Activated naive CD4-positive, alpha-beta T cell treated with anti-CD3 and anti-CD28 coated beads, Interleukin-2, amount 50 U/mL, for 24 hours (primary cell): ENCODE results near the gene ASPRV1.
"Not testable (repeated sequence)": the region's sequence is repeated elsewhere in the genome, so short reads cannot be mapped to it uniquely, and the experiment has no call there.

Experiments used
- H3K27ac Mint-ChIP-seq: one replicate; pipeline ENCODE4 v1.8.0; 2021; ENCODE audit warnings: mild to moderate bottlenecking, mixed read lengths
- H3K27me3 Mint-ChIP-seq: one replicate; pipeline ENCODE4 v1.8.0; 2021; ENCODE audit warnings: mixed read lengths
- H3K36me3 Mint-ChIP-seq: one replicate; pipeline ENCODE4 v1.8.0; 2021; ENCODE audit warnings: mixed read lengths
- H3K4me1 Mint-ChIP-seq: one replicate; pipeline ENCODE4 v1.8.0; 2021; ENCODE audit warnings: mixed read lengths
- H3K4me3 Mint-ChIP-seq: one replicate; pipeline ENCODE4 v1.8.0; 2021; ENCODE audit warnings: mild to moderate bottlenecking, mixed read lengths
- H3K9me3 Mint-ChIP-seq: one replicate; pipeline ENCODE4 v1.8.0; 2021; ENCODE audit warnings: mixed read lengths

Gene ASPRV1

GRCh38 chr2:69956475-69956979 lies 4.9 kb downstream of the ASPRV1 start:
- Mint-ChIP-seq H3K9me3 (no peaks in the 10 kb centered on the region), H3K27me3 (no peaks in the 10 kb centered on the region), H3K36me3 (no peaks in the 10 kb centered on the region), H3K27ac (no peak overlapping the region), H3K4me3 (no peak overlapping the region), H3K4me1 (no peaks in the 10 kb centered on the region)

DNA sequence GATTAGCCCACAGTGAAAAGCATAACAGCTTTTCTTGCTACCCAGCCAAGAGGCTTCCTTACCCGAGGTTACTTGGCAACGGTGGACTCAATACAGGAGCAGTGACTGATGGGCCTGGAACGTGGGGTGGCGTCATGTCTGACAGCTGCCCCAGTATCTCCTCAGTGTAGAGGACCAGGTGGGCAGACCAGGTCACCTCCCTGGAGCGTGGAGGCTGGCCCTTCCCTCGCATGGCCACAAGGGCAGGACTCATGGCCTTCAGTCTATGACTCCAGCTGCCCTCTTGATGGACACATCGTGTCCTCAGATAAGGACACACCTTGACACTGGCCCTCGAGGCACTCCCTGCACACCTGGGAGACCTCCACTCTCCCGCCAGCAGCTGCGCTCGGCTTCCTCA lies 6.4 kb downstream of the ASPRV1 start:
- no peak overlapping the region for H3K27ac Mint-ChIP-seq
- H3K27me3 Mint-ChIP-seq, result no peaks in the 10 kb centered on the region

DNA sequence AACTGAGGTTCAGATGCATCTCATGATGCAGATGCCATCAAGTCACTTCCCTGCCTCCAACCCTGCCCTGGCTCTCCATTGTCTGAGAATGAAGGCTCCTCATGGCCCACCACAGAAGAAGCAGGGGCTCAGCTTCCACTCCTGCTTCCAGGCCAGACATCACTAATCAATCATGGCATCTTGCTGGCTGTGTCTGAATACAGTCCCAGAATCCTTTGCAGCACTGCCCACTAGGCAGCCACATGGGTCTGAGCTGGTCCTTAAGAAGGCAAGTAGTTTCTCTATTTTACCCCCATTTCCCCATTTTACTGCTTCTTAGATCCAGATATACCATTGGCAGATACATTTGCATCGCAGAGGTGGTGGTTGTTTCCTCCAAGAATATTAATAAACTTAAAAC lies 7.3 kb downstream of the ASPRV1 start:
- Mint-ChIP-seq H3K4me3 (no peak overlapping the region), H3K27me3 (no peaks in the 10 kb centered on the region), H3K4me1 (peaks cover under 1% of the 10 kb centered on the region), H3K36me3 (no peaks in the 10 kb centered on the region), H3K27ac (no peak overlapping the region), H3K9me3 (no peaks in the 10 kb centered on the region)

More for the DNA sequence above, 6.4 kb downstream of the ASPRV1 start:
- Mint-ChIP-seq H3K9me3 (no peaks in the 10 kb centered on the region), H3K4me1 (no peaks in the 10 kb centered on the region), H3K4me3 (no peak overlapping the region), H3K36me3 (no peaks in the 10 kb centered on the region)

DNA sequence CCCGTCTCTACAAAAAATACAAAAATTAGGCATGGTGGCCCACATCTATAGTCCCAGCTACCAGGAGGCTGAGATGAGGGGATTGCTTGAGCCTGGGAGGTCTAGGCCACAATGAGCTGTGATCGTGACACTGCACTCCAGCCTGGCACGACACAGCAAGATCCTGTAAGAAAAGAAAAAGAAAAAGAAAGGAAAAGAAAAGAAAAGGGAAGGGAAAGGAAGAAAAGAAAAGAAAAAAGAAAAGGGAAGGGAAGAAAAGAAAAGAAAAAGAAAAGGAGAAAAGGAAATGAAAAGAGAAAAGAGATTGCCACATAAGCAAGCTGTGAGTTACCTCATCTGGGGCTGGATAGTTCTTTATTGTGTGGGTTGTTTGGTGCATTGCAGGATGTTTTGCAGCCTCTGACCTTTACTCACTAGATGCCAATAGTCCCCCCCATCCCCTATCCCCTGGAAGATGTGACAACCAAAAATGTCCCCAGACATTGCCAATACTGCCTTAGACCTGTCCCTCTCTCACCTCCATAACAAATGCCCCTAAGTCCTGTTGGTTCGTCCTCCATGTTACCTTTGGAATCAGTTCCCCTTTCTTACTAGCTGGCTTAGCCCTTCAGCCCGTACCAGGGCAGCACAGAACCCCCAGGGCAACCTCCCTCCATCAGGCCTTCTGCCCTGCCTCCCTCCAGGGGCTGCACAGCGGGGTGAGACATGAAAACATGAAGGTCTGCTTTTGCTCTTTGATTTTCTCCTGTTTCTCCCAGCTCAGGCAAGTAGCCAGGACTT lies 8.9 kb downstream of the ASPRV1 start:
- Mint-ChIP-seq H3K27me3 (no peaks in the 10 kb centered on the region), H3K9me3 (no peaks in the 10 kb centered on the region), H3K27ac (no peak overlapping the region), H3K4me1 (peaks cover 6% of the 10 kb centered on the region), H3K36me3 (no peaks in the 10 kb centered on the region), H3K4me3 (no peak overlapping the region)

- peaks cover 25% of the 10 kb centered on the region for H3K4me1 Mint-ChIP-seq
- not testable (repeated sequence) for H3K27me3 Mint-ChIP-seq, H3K27ac Mint-ChIP-seq, H3K9me3 Mint-ChIP-seq, H3K4me3 Mint-ChIP-seq, H3K36me3 Mint-ChIP-seq
Measured at GRCh38 chr2:69950671-69951070, 10.8 kb downstream of the ASPRV1 start.

- no peak overlapping the region for H3K27ac Mint-ChIP-seq
- H3K9me3 Mint-ChIP-seq, result no peaks in the 10 kb centered on the region
- no peaks in the 10 kb centered on the region for H3K36me3 Mint-ChIP-seq
- no peak overlapping the region for H3K4me3 Mint-ChIP-seq
- peaks cover 29% of the 10 kb centered on the region for H3K4me1 Mint-ChIP-seq
- no peaks in the 10 kb centered on the region for H3K27me3 Mint-ChIP-seq
Measured at GRCh38 chr2:69950241-69950640, 11.2 kb downstream of the ASPRV1 start.

DNA sequence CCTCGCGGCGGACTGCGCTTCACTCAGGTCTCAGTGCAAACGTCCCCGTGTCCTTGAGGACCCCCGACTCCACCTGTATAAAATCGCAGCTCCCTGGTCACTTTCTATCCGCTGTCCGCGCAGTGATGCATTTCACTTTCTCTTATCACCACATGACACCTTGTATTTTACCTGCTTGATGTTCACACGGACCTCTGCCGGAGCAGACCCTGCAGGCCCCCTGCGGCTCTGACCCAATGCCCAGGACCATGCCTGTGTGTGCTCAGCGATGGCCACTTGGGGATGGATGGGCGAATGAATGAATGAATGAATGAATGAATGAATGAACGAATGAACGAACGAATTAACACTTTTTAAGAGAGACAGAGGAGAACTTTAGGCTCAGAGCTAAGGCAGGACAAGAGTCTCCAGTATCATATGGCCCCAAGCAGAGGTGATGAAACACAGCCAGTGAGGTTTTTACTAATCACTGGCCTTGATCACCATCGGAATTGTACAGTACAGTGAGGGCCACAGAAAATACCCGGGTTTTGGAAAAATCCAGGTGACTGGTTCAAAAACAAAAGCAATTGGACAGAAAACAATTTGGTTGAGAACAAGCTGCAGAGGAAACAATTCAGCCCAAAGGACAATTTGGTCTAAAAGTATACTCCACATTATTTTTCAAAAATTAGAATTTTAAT lies 12.3 kb downstream of the ASPRV1 start:
- Mint-ChIP-seq H3K27ac (peak overlapping the region; percentile 89), H3K9me3 (no peaks in the 10 kb centered on the region), H3K4me1 (peaks cover 31% of the 10 kb centered on the region), H3K36me3 (no peaks in the 10 kb centered on the region), H3K27me3 (no peaks in the 10 kb centered on the region), H3K4me3 (no peak overlapping the region)

DNA sequence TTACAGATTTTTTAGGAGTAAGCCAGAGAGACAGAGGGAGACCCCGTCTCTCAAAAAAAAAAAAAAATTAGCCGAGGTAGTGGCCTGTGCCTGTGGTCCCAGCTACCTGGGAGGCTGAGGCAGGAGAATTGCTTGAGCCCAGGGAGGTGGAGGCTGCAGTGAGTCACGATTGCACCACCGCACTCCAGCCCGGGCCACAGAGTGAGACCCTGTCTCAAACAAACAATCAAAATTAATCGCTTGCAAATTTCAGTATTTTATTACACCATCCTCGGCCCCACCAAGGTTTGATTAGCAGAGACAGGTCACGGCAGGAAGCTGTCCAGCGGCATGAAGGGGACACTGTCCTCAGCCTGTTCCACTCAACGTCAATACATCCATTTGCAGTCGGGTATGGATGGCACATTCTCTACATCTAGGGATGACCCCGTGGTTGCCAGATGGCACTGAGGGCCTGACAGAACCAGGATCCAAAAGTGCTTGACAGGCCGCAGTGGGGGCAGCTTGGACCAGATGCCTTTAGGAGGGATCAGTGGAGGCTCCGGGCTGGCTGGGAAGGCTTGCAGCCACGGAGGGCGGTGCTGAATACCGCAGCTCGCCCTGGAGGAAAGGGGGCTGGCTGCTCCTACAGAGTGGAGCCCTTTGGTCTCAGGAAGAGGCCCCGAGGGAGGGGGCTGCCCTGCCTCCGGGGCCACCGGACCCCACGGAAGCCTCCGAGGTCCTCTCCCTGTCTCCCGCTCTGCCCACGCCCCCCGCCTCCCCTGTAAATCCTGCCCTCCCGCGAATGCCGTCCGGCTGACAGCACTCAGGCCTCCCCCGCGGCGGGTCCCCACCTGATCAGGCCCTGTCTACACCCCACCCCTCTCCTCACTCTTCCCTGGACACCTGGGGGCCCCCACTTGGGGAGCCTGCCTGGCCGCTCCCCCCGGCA lies 13.1 kb downstream of the ASPRV1 start:
- no peaks in the 10 kb centered on the region for H3K36me3 Mint-ChIP-seq
- H3K4me1 Mint-ChIP-seq, result peaks cover 34% of the 10 kb centered on the region
- no peaks in the 10 kb centered on the region for H3K9me3 Mint-ChIP-seq
- no peaks in the 10 kb centered on the region for H3K27me3 Mint-ChIP-seq
- H3K4me3 Mint-ChIP-seq, result no peak overlapping the region
- H3K27ac Mint-ChIP-seq, result no peak overlapping the region

GRCh38 chr2:69947325-69947931 lies 14.0 kb downstream of the ASPRV1 start:
- Mint-ChIP-seq H3K27ac (peak overlapping the region; percentile 87), H3K9me3 (no peaks in the 10 kb centered on the region), H3K4me3 (peak overlapping the region; percentile 16), H3K27me3 (no peaks in the 10 kb centered on the region), H3K36me3 (peaks cover 2% of the 10 kb centered on the region), H3K4me1 (peaks cover 37% of the 10 kb centered on the region)

DNA sequence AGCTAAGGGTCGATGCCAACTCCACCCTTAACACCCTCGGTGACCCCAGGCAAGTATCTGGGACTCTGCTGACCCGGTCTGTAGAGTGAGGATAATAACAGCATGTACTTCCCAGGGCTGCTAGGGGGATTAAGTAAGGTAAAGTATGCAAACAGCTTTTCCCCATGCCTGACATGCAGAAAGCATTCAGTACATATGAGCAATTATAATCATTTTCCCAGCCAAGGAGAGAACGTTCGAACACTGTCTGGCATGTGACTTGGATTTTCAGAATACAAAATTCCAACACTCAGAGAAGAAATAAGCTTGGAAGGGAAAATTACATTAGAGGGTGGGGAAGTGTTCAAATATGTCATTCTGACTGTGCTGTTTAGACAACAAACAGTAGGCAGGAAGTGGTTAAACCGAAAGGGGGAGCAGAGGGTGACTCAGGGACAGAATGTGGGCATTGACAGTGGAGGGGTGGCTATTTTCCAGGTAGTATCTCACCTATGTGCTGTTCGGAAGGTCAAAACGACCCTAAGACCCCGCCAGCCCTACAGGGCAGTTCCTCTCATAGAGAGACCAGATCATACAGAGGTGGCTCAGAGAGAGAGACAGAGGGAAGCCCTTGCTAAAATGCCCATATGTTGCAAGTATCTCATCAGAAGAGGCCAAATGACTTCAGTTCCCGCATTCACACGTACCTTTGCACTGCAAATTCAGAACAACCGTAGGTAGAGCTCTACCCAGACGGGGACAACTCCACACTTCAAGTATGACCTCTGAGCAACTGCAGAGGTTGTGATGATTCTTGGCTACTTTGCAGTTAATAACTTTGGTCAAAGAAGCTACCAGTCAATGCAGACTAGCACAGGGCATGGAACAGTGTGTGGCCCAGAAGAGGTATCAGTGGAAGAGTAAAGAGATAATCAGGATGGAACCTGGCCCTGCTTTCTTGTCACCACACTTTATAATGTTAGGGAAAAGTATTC lies 14.8 kb downstream of the ASPRV1 start:
- Mint-ChIP-seq H3K4me3 (peak overlapping the region; percentile 64), H3K9me3 (no peaks in the 10 kb centered on the region), H3K27ac (peak overlapping the region; percentile 87), H3K27me3 (no peaks in the 10 kb centered on the region), H3K36me3 (peaks cover 2% of the 10 kb centered on the region), H3K4me1 (peaks cover 37% of the 10 kb centered on the region)

GRCh38 chr2:69945941-69946340 lies 15.5 kb downstream of the ASPRV1 start:
- no peaks in the 10 kb centered on the region for H3K9me3 Mint-ChIP-seq
- H3K27ac Mint-ChIP-seq, result peak overlapping the region; percentile 41
- H3K36me3 Mint-ChIP-seq, result peaks cover 3% of the 10 kb centered on the region
- peaks cover 37% of the 10 kb centered on the region for H3K4me1 Mint-ChIP-seq
- no peak overlapping the region for H3K4me3 Mint-ChIP-seq
- no peaks in the 10 kb centered on the region for H3K27me3 Mint-ChIP-seq

DNA sequence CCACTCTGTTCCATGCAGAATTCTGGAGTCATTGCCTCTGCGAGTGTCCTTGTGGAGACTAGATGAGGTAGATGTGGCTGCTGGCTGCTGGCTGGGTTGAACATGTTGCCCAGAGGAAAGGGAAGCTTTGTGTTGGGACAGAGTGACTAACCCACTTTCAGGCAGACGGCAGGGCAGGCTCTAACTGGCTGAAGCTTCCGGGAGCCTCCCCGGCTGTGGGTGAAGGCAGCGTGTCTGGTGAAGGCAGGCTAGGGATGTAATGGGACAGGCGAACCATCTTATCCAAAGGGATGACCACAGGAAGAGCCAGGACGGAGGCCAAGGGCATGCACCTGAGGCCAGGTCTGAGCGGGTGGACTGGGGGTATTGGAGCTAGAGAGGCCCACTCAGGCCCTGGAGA lies 16.0 kb downstream of the ASPRV1 start:
- Mint-ChIP-seq H3K27me3 (no peaks in the 10 kb centered on the region), H3K27ac (peak overlapping the region; percentile 35), H3K4me3 (peak overlapping the region; percentile 26), H3K36me3 (peaks cover 3% of the 10 kb centered on the region), H3K4me1 (peaks cover 37% of the 10 kb centered on the region), H3K9me3 (no peaks in the 10 kb centered on the region)

DNA sequence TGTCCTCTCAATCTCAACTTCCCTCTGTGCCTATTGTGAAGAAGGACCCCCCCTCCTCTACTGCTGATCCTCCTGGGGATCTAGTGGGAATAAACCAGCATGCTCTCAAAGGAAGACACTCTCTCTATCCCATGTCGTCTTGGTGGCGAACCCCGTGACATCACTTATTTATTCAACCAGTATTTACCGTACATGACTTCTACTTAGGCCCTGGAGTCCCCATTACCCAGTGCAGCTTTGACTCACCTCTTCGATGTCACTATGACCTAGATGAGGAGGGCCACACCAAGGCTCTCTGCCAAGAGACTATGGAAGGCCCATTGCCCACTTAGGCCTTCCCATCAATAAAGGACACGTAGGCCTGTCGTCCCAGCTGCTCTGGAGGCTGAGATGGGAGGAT lies 16.7 kb downstream of the ASPRV1 start:
- H3K27ac Mint-ChIP-seq, result peak overlapping the region; percentile 52
- H3K4me1 Mint-ChIP-seq, result peaks cover 37% of the 10 kb centered on the region

DNA sequence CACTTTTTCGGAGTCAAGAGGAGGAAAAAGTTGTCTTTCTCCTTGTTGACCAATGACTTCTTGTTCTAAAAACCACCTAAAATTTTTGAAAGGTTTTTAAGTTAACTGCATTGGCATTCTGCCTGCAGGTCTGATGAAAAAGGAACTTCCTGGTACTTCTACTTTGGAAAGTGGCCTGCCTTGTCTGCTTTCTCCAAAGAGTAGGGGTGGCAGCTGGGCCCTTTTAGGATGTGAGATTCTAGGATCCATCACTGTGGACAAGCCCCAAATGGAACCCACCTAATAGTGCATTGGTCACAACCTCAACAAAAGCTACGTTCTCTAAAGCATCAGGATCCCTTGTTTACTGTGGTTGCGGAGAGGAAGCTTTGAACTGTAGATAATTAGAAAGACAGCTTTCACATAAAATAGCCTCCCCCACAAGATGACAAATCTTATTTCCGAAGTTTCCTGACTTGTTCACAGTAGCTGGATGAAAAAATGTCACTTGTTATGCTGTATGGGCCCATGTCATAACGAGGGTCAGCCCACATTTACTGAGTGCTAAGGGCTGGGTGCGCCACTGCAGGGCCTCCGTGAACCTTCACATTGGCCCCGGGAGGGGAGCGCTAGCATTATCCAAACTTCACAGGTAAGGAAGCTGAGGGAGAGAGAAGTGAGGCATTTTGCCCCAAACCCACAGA lies 17.4 kb downstream of the ASPRV1 start:
- Mint-ChIP-seq H3K9me3 (no peaks in the 10 kb centered on the region), H3K27ac (no peak overlapping the region), H3K4me1 (peaks cover 36% of the 10 kb centered on the region), H3K27me3 (no peaks in the 10 kb centered on the region), H3K36me3 (peaks cover 5% of the 10 kb centered on the region), H3K4me3 (no peak overlapping the region)

More for the DNA sequence above, 16.7 kb downstream of the ASPRV1 start:
- Mint-ChIP-seq H3K9me3 (no peaks in the 10 kb centered on the region), H3K4me3 (no peak overlapping the region), H3K27me3 (no peaks in the 10 kb centered on the region), H3K36me3 (peaks cover 3% of the 10 kb centered on the region)
